H1 (cell line): ENCODE measurements around the gene PHF24.

ENCODE experiments used
- JUN ChIP-seq: IDR thresholded peaks from 2 replicates; pipeline ENCODE4 v1.6.1; 2011; ENCODE audit warnings: low read depth, mild to moderate bottlenecking, improper control_type of control experiment, low read length
- JUND ChIP-seq: IDR thresholded peaks from 2 replicates; pipeline ENCODE4 v1.6.1; 2011; ENCODE audit warnings: mild to moderate bottlenecking, improper control_type of control experiment, low read length
- TCF12 ChIP-seq: IDR thresholded peaks from 2 replicates; pipeline ENCODE4 v1.6.1; 2011; ENCODE audit warnings: low read depth, mild to moderate bottlenecking, low read length

- TF ChIP-seq JUND, result no peak
- TF ChIP-seq TCF12, result no peak
- no peak for TF ChIP-seq JUN
These were observed 5.5 kb downstream of the PHF24 start for GRCh38 chr9:34963552-34963951.
